Activated naive CD4-positive, alpha-beta T cell treated with anti-CD3 and anti-CD28 coated beads, Interleukin-2, amount 50 U/mL, for 24 hours (primary cell): Measurements from ENCODE around the gene RNASEH2B.

Source experiments
- H3K27ac Mint-ChIP-seq: one replicate; pipeline ENCODE4 v1.8.0; 2021; ENCODE audit warnings: mild to moderate bottlenecking, mixed read lengths
- H3K27me3 Mint-ChIP-seq: one replicate; pipeline ENCODE4 v1.8.0; 2021; ENCODE audit warnings: mixed read lengths
- H3K36me3 Mint-ChIP-seq: one replicate; pipeline ENCODE4 v1.8.0; 2021; ENCODE audit warnings: mixed read lengths
- H3K4me1 Mint-ChIP-seq: one replicate; pipeline ENCODE4 v1.8.0; 2021; ENCODE audit warnings: mixed read lengths
- H3K4me3 Mint-ChIP-seq: one replicate; pipeline ENCODE4 v1.8.0; 2021; ENCODE audit warnings: mild to moderate bottlenecking, mixed read lengths
- H3K9me3 Mint-ChIP-seq: one replicate; pipeline ENCODE4 v1.8.0; 2021; ENCODE audit warnings: mixed read lengths

Gene RNASEH2B

DNA sequence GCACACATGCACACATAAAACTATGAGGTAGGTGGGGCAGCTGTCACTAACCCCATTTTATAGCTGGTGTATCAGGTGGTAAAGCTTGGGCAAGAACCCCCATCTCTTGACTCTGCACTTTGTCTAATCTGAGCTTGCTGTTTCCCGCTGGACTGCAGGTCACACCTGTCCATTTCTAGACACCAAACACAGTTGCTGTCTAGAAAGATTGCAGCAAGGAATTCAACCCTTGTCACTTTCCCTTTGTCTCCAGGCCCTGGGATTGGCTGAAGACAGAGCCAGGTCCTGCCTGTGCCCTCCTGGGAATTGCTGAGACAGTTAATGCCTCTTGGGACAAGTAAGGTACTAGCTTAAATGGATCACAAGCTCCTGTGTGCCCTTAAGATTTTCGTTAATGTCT, 83.8 kb downstream of the RNASEH2B start:
- Mint-ChIP-seq H3K4me1 (peaks cover 25% of the 10 kb centered on the region), H3K4me3 (no peak overlapping the region), H3K9me3 (no peaks in the 10 kb centered on the region), H3K36me3 (peaks cover 4% of the 10 kb centered on the region), H3K27ac (no peak overlapping the region), H3K27me3 (no peaks in the 10 kb centered on the region)

DNA sequence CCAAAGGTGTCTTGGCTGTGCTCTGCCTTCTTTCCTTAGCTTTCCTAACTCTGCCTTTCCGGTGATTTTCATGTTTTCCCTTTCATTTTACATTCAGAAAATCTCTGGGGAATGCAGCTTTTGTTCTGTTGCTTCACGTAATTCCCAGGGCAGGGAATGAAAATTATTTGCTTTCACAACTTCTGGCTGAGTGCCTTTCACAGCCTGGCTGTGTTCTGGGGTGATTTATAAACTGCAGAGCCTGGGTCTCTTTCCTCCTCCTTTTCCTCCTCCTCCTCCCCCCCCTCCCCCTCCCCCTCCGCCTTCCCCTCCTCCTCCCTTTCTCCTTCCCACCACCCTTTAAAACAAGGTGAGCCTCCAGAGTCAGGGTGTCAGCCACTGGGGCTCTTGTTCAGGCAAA, 84.3 kb downstream of the RNASEH2B start:
- Mint-ChIP-seq H3K36me3 (peaks cover 4% of the 10 kb centered on the region), H3K27ac (no peak overlapping the region), H3K4me3 (no peak overlapping the region), H3K9me3 (no peaks in the 10 kb centered on the region), H3K27me3 (no peaks in the 10 kb centered on the region), H3K4me1 (peaks cover 25% of the 10 kb centered on the region)

DNA sequence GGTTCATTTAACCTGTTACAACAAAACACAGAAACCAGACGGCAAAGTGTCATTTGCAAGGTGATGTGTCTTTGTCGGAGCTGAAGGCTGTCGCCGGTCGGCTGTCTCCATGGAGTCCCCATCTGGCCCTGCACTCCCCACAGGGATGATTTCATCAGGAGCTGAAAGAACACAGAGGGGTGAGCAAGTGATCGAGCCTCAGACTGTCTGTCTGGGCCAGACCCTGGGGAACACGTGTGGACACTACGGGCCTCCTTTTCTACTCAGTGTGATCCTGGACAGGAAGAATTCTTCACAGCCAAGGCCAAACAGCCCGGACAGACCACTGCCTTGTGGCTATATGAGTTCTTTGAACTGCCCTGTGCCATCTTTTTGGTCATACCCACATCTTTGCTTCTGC, 85.1 kb downstream of the RNASEH2B start:
- peaks cover 25% of the 10 kb centered on the region for H3K4me1 Mint-ChIP-seq
- H3K4me3 Mint-ChIP-seq, result no peak overlapping the region
- H3K36me3 Mint-ChIP-seq, result peaks cover 4% of the 10 kb centered on the region
- no peak overlapping the region for H3K27ac Mint-ChIP-seq
- no peaks in the 10 kb centered on the region for H3K27me3 Mint-ChIP-seq
- no peaks in the 10 kb centered on the region for H3K9me3 Mint-ChIP-seq

DNA sequence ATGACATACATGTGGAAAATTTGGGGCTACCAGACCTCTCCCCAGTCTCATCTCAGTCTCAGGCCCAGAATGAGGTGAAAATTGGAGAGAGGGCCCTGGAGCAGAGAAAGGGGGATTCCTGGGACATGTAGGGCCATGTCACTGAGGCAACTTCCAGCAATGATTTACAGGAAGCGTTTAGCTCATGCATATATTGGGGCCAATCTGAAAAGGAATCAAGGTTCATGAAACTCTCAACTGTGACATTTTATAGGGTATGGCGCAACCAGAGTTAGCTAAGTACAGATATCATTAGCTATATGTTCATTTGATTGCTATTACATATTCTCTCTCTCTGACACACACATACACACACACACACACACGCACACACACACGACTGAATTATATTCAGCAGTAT, 86.3 kb downstream of the RNASEH2B start:
- no peak overlapping the region for H3K4me3 Mint-ChIP-seq
- no peak overlapping the region for H3K27ac Mint-ChIP-seq
- H3K4me1 Mint-ChIP-seq, result peaks cover 22% of the 10 kb centered on the region
- no peaks in the 10 kb centered on the region for H3K27me3 Mint-ChIP-seq
- H3K36me3 Mint-ChIP-seq, result peaks cover 4% of the 10 kb centered on the region
- no peaks in the 10 kb centered on the region for H3K9me3 Mint-ChIP-seq

DNA sequence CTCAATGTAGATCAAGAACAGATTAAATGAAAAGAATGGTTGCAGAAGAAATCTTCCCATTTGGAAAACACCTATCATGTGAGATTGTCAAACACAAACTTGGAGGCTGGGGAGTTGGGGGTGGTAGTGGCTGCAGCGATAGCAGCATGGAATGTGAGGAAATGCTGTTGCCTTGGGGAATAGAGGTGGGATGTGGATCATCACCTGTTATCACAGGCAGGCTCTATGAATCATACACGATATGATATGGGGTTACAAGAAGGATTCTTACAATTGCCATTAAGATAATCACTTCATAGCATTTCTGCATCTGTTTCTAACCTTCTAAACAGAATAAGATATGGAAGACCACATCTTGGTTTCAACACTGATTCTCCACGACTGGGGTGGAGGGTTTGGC, 88.7 kb downstream of the RNASEH2B start:
- Mint-ChIP-seq H3K27me3 (no peaks in the 10 kb centered on the region), H3K36me3 (peaks cover 4% of the 10 kb centered on the region), H3K27ac (no peak overlapping the region), H3K9me3 (no peaks in the 10 kb centered on the region), H3K4me3 (no peak overlapping the region), H3K4me1 (no peaks in the 10 kb centered on the region)

DNA sequence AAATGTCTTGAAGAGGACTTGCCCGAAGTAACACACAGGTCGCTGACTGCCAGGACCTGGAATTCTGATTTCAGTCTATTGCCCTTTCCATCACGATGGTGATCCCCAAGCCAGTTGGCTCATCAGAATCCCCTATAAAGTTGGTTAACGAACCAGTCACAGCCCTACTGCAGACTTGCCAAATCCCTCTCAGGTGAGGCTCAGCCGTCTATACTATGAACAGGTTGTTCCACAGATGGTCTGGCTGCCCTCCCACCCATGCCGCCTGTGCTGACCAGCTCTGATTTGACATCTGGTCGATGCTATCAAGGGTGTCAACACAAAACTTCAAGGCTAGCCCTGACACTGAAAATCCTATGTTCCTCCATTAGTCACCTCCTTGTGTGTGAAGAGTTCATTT, 90.0 kb downstream of the RNASEH2B start:
- no peaks in the 10 kb centered on the region for H3K9me3 Mint-ChIP-seq
- H3K27me3 Mint-ChIP-seq, result peaks cover 2% of the 10 kb centered on the region
- no peaks in the 10 kb centered on the region for H3K4me1 Mint-ChIP-seq
- no peak overlapping the region for H3K4me3 Mint-ChIP-seq
- H3K27ac Mint-ChIP-seq, result no peak overlapping the region
- H3K36me3 Mint-ChIP-seq, result peaks cover 4% of the 10 kb centered on the region

DNA sequence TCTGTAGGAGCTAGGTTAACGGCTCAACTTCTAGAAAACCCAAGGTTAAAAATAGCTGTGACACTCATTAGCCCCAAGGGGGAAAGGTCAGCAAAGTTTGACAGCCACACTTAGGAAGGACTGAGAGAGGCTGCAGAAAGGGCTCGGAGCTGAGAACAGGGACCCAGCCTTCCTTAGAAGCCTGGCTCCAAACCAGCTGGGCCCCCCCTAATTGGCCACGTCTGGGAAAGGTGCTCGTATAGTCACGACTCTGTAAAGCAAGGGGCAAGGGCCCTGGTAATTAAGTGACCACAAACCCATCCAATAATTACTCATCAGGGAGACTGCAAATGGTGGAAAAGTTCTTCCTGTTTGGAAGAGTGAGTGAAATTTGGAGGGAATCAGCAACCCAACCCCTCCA, 90.5 kb downstream of the RNASEH2B start:
- Mint-ChIP-seq H3K4me3 (no peak overlapping the region), H3K27me3 (peaks cover 2% of the 10 kb centered on the region), H3K36me3 (peaks cover 2% of the 10 kb centered on the region), H3K4me1 (no peaks in the 10 kb centered on the region), H3K9me3 (no peaks in the 10 kb centered on the region), H3K27ac (no peak overlapping the region)

DNA sequence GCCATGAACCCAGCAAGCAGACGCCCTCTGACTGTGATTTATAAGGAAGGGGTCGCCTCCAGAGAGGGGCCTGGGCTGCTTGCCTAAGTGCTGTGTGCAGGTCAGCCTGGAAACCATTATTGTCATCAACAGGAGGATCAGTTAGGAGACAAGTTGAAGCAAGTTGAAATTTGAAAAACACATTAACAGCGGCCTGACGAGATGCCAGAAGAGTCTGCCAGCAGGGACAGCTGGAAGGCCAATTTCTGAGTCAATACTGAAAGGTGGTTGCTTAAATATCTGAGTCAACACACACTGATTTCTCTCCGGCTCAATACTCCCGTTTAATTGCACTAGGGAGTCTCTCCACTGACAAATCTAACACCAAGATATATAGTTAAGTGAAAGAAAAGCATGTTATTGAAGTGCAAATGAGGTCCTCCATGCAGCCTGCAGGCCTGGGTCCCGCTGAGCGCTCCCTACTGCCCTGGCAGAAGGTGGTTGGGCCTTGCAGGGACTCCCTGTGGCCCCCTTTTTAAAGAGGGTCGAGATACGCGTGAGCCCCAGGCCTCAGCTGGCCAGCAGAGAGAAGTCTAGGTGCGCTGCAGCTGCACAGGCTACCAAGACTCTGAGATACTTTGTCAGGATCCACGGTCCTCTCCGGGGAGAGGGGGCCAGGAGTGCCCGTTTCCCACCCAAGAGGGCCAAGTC, 91.1 kb downstream of the RNASEH2B start:
- H3K27me3 Mint-ChIP-seq, result peaks cover 2% of the 10 kb centered on the region
- no peak overlapping the region for H3K27ac Mint-ChIP-seq
- no peak overlapping the region for H3K4me3 Mint-ChIP-seq
- no peaks in the 10 kb centered on the region for H3K4me1 Mint-ChIP-seq
- H3K9me3 Mint-ChIP-seq, result no peaks in the 10 kb centered on the region
- H3K36me3 Mint-ChIP-seq, result no peaks in the 10 kb centered on the region

DNA sequence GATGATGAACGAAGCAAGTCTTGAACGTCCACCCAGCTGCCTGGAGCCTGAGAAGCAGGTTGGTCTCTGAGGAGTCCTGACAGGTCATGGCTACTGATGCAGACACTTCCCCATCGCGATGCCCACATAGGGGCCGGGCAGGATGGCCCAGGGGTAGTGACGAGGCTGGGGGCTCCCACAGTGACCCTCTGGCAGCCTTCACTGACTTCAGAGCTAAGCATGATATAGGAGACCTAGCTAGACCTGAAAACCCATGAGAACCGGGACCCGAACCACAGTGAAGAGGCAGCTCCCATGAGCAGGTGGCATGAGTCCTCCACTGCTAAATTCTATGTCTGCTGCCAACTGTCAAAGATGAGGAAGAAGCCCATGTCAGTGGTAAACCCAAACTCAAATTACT, 91.7 kb downstream of the RNASEH2B start:
- Mint-ChIP-seq H3K4me1 (no peaks in the 10 kb centered on the region), H3K4me3 (no peak overlapping the region), H3K27me3 (peaks cover 2% of the 10 kb centered on the region), H3K27ac (no peak overlapping the region), H3K9me3 (no peaks in the 10 kb centered on the region), H3K36me3 (no peaks in the 10 kb centered on the region)

DNA sequence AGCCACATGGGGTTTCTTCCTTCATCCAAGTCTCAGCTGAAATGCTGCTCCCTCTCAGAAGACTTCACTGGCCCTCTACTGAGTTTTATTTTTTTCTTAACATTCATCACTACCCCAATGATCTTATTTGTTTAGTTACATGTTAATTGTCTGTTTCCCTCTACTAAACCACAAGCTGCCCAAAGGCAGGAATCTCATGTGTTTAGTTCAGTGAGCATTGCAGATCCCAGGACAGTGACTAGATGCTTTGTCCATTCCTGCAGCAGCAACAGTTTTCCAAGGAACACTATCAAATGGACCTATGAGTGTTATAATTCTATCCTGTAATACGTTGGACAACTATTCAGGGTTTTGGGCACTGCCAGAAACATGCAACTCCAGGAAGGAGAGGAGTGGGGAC, 93.1 kb downstream of the RNASEH2B start:
- Mint-ChIP-seq H3K27ac (no peak overlapping the region), H3K4me1 (no peaks in the 10 kb centered on the region), H3K36me3 (no peaks in the 10 kb centered on the region), H3K4me3 (no peak overlapping the region), H3K27me3 (peaks cover 2% of the 10 kb centered on the region), H3K9me3 (no peaks in the 10 kb centered on the region)

DNA sequence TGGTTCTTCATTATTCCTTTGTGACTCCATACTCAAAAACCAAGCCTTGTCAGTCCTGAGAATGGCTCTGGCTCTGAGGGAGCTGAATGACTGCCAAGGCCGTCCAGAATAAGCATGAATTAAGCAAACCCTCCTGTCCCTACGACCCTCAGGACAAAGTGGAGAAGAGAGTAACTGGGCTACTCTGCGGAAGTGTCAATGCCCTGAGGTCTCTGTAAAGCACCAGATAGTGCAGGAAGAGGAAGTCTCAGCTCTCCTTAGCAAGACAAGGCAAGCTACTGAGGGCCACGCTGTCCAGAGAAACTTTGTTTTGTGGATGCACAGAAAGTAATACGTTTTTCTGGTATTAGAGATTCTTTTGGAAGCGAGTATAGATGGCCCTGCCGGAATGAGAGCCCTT, 94.1 kb downstream of the RNASEH2B start:
- Mint-ChIP-seq H3K27ac (no peak overlapping the region), H3K36me3 (no peaks in the 10 kb centered on the region), H3K9me3 (no peaks in the 10 kb centered on the region), H3K4me1 (no peaks in the 10 kb centered on the region), H3K27me3 (peaks cover 2% of the 10 kb centered on the region), H3K4me3 (no peak overlapping the region)

DNA sequence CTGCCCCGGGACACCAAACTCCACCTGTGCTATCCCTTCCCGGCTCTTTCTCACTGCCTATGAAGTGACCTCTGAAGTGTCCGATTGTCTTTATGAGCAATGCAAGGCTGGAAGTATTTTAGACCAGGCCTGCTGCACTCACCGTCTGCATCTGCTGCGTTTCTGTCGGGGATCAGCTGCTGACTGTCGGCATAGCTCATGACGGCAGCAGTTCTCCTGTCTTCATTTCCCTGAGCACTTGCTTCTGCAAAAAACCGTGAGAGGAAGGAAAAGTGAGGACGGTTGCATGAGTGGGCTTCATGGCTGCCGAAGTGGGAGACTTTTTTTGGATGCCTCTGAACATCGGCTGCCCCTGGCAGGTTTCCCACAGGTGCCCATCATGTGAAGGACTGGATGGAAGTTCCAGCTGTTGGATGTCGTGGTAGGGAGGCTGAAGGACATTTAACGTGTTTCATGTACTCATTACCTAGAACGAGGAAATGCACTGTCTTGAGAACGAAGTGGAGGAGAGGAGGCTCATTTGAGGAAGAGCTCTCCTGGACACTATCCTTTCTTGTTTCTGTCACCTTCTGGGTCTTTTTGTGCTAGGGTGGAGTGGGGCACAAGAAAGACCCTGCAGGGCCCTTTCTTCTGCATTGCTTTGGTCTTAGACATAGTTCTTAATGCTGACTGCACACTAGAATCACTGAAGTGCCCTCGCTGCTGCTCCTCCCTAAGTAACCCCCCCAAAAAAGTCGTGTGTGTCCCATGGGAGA, 94.7 kb downstream of the RNASEH2B start:
- Mint-ChIP-seq H3K4me1 (no peaks in the 10 kb centered on the region), H3K27ac (no peak overlapping the region), H3K36me3 (no peaks in the 10 kb centered on the region), H3K4me3 (no peak overlapping the region), H3K27me3 (peaks cover 2% of the 10 kb centered on the region), H3K9me3 (no peaks in the 10 kb centered on the region)

DNA sequence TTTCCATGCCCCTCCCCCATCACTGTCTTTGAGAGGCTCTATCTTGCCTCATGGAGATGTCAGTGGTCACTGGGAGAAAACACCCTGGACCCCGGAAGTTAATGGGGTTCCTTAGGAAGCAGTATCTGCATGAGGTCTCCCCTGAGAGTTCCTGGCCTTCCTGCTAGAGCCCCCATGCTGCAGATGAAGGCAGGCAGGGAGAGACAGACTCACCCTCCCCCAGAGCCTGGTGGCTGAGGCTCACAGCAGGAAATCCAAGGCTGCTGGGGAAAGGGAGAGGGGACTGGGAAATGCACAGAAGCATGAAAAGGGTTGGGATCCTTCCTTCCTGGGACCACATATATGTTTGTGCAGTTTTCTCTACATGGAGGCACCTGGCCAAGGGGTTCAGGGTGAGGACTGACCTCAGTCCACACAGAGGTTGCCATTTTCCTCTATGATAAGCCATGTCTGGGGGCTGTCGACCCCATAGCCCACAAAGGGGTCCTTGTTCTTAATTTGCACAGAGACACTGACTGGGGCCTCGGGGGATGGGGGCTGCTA, 95.4 kb downstream of the RNASEH2B start:
- Mint-ChIP-seq H3K27ac (no peak overlapping the region), H3K4me1 (no peaks in the 10 kb centered on the region), H3K36me3 (no peaks in the 10 kb centered on the region), H3K9me3 (no peaks in the 10 kb centered on the region), H3K27me3 (peaks cover 2% of the 10 kb centered on the region), H3K4me3 (no peak overlapping the region)

DNA sequence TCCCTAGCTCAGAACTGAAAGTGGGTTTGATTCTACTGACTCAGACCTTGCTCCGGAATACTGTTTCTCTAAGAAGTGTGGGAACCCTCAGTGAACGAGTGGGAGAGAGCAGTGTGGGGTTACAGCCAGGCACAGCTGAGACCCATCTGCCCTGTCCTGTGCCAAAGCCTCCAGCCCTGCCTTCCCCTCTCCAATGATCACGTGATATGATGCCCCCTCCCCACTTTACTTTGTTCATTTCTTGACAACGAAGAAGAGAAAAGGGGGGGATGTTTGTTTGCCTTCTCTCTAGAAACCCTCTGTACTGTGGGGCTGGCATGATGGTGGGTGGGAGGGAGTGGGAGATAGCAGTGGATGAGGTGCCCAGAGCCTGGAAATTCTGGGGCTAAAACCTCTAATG, 96.0 kb downstream of the RNASEH2B start:
- H3K27ac Mint-ChIP-seq, result no peak overlapping the region
- no peaks in the 10 kb centered on the region for H3K4me1 Mint-ChIP-seq
- H3K36me3 Mint-ChIP-seq, result no peaks in the 10 kb centered on the region
- H3K9me3 Mint-ChIP-seq, result no peaks in the 10 kb centered on the region
- peaks cover 2% of the 10 kb centered on the region for H3K27me3 Mint-ChIP-seq
- no peak overlapping the region for H3K4me3 Mint-ChIP-seq
